Mucosa of stomach (tissue), 1 donor: Measurements from ENCODE around the gene MAP1A.
A peak's percentile ranks its signal among the peaks of the same experiment; 100 is the strongest.

Experiments used
- H3K27me3 ChIP-seq: one replicate; pipeline ENCODE4 v1.7.0; 2013; ENCODE audit warnings: mild to moderate bottlenecking, low read length; ENCODE audit not compliant: control insufficient read depth, insufficient read depth
- H3K36me3 ChIP-seq: one replicate; pipeline ENCODE4 v1.7.0; 2013; ENCODE audit warnings: low read length; ENCODE audit not compliant: control insufficient read depth, insufficient read depth
- H3K4me1 ChIP-seq: one replicate; pipeline ENCODE4 v1.7.0; 2013; ENCODE audit warnings: mild to moderate bottlenecking, low read length; ENCODE audit not compliant: control insufficient read depth, insufficient read depth
- H3K4me3 ChIP-seq: one replicate; pipeline ENCODE4 v1.7.0; 2013; ENCODE audit warnings: low read length
- H3K9ac ChIP-seq: one replicate; pipeline ENCODE4 v1.7.0; 2013; ENCODE audit warnings: mild to moderate bottlenecking, low read length, moderate library complexity
- H3K9me3 ChIP-seq: one replicate; pipeline ENCODE4 v1.7.0; 2013; ENCODE audit warnings: mild to moderate bottlenecking, low read length, moderate library complexity; ENCODE audit not compliant: control insufficient read depth
- donor health status: Pancreatic carcinoma.

The MAP1A gene

GRCh38 chr15:43515741-43516140 lies 1.7 kb upstream of the MAP1A start:
- peaks cover 24% of the 10 kb centered on the region for H3K4me1 ChIP-seq
- H3K27me3 ChIP-seq = peaks cover 31% of the 10 kb centered on the region
- H3K36me3 ChIP-seq = no peaks in the 10 kb centered on the region
- H3K9me3 ChIP-seq = no peaks in the 10 kb centered on the region
- H3K4me3 ChIP-seq = no peak overlapping the region
- no peak overlapping the region for H3K9ac ChIP-seq

- Histone ChIP-seq H3K9ac (no peak overlapping the region), H3K4me1 (peaks cover 20% of the 10 kb centered on the region), H3K27me3 (peaks cover 31% of the 10 kb centered on the region), H3K9me3 (no peaks in the 10 kb centered on the region), H3K4me3 (no peak overlapping the region), H3K36me3 (no peaks in the 10 kb centered on the region)
These were observed 1.2 kb upstream of the MAP1A start for GRCh38 chr15:43516185-43516584.

GRCh38 chr15:43516801-43517353 lies 531 bp upstream of the MAP1A start:
- no peaks in the 10 kb centered on the region for H3K9me3 ChIP-seq
- peaks cover 15% of the 10 kb centered on the region for H3K4me1 ChIP-seq
- H3K4me3 ChIP-seq = no peak overlapping the region
- peaks cover 29% of the 10 kb centered on the region for H3K27me3 ChIP-seq
- no peaks in the 10 kb centered on the region for H3K36me3 ChIP-seq
- H3K9ac ChIP-seq = no peak overlapping the region

GRCh38 chr15:43518197-43518761 lies 871 bp downstream of the MAP1A start:
- Histone ChIP-seq H3K4me3 (no peak overlapping the region), H3K9me3 (no peaks in the 10 kb centered on the region), H3K27me3 (peaks cover 32% of the 10 kb centered on the region), H3K36me3 (no peaks in the 10 kb centered on the region), H3K9ac (peak overlapping the region; percentile 44), H3K4me1 (peaks cover 15% of the 10 kb centered on the region)

- no peaks in the 10 kb centered on the region for H3K36me3 ChIP-seq
- H3K4me3 ChIP-seq = no peak overlapping the region
- H3K9me3 ChIP-seq = no peaks in the 10 kb centered on the region
- H3K4me1 ChIP-seq = peaks cover 15% of the 10 kb centered on the region
- H3K27me3 ChIP-seq = peaks cover 32% of the 10 kb centered on the region
- H3K9ac ChIP-seq = no peak overlapping the region
These were observed 1.8 kb downstream of the MAP1A start for GRCh38 chr15:43519196-43519595.

- H3K9me3 ChIP-seq = no peaks in the 10 kb centered on the region
- H3K9ac ChIP-seq = no peak overlapping the region
- peaks cover 32% of the 10 kb centered on the region for H3K27me3 ChIP-seq
- no peak overlapping the region for H3K4me3 ChIP-seq
- no peaks in the 10 kb centered on the region for H3K36me3 ChIP-seq
- H3K4me1 ChIP-seq = peaks cover 15% of the 10 kb centered on the region
These were observed 2.7 kb downstream of the MAP1A start for GRCh38 chr15:43520138-43520537.

GRCh38 chr15:43521419-43521818 lies 4.0 kb downstream of the MAP1A start:
- Histone ChIP-seq H3K27me3 (peaks cover 29% of the 10 kb centered on the region), H3K4me3 (no peak overlapping the region), H3K9me3 (no peaks in the 10 kb centered on the region), H3K9ac (no peak overlapping the region), H3K4me1 (peaks cover 8% of the 10 kb centered on the region), H3K36me3 (no peaks in the 10 kb centered on the region)

GRCh38 chr15:43522247-43522646 lies 4.8 kb downstream of the MAP1A start:
- H3K4me3 ChIP-seq = no peak overlapping the region
- peaks cover 22% of the 10 kb centered on the region for H3K27me3 ChIP-seq
- no peaks in the 10 kb centered on the region for H3K9me3 ChIP-seq
- no peaks in the 10 kb centered on the region for H3K36me3 ChIP-seq
- no peak overlapping the region for H3K9ac ChIP-seq
- no peaks in the 10 kb centered on the region for H3K4me1 ChIP-seq

- Histone ChIP-seq H3K36me3 (no peaks in the 10 kb centered on the region), H3K4me1 (no peaks in the 10 kb centered on the region), H3K4me3 (no peak overlapping the region), H3K9ac (no peak overlapping the region), H3K27me3 (peaks cover 10% of the 10 kb centered on the region), H3K9me3 (no peaks in the 10 kb centered on the region)
These were observed 6.2 kb downstream of the MAP1A start for GRCh38 chr15:43523646-43524045.

GRCh38 chr15:43524254-43524845 lies 6.9 kb downstream of the MAP1A start:
- Histone ChIP-seq H3K9ac (no peak overlapping the region), H3K27me3 (peaks cover 6% of the 10 kb centered on the region), H3K36me3 (no peaks in the 10 kb centered on the region), H3K4me3 (no peak overlapping the region), H3K9me3 (no peaks in the 10 kb centered on the region), H3K4me1 (no peaks in the 10 kb centered on the region)

- Histone ChIP-seq H3K4me3 (no peak overlapping the region), H3K9me3 (no peaks in the 10 kb centered on the region), H3K27me3 (peaks cover 6% of the 10 kb centered on the region), H3K36me3 (no peaks in the 10 kb centered on the region), H3K4me1 (no peaks in the 10 kb centered on the region), H3K9ac (no peak overlapping the region)
These were observed 7.7 kb downstream of the MAP1A start for GRCh38 chr15:43525131-43525530.

GRCh38 chr15:43526261-43526930 lies 9.0 kb downstream of the MAP1A start:
- Histone ChIP-seq H3K4me1 (no peaks in the 10 kb centered on the region), H3K9me3 (no peaks in the 10 kb centered on the region), H3K4me3 (no peak overlapping the region), H3K36me3 (no peaks in the 10 kb centered on the region), H3K27me3 (peaks cover 6% of the 10 kb centered on the region), H3K9ac (no peak overlapping the region)
